SK-N-SH (cell line): ENCODE results near the gene LIN37. TPM values are rescaled to one million over a fixed set of nuclear protein-coding genes. Genes with fewer than 3 reads are reported as not detected.

Experiments
- CTCF ChIA-PET: fragments of 300-600, 350-600 bp; formaldehyde crosslinking; extraction: SDS; loops from one replicate; lab custom pipeline; 2021; lab: Yijun Ruan, JAX
- POLR2A ChIA-PET: fragments of 350-600 bp; sonication (Branson Sonifier 250); formaldehyde crosslinking; extraction: SDS; loops from one replicate; lab custom pipeline; 2020; ENCODE audit warnings: antibody characterized with exemption, inconsistent platforms; lab: Yijun Ruan, JAX
- DNase-seq: peaks from one replicate; pipeline ENCODE4 v3.0.0; 2012
- H2AFZ ChIP-seq: fragments of 200-600 bp; sonication (generic); 2 replicates; pipeline ENCODE4 v1.8.1; 2016; ENCODE audit warnings: antibody characterized with exemption, mild to moderate bottlenecking, low read depth
- H3F3A ChIP-seq: fragments of 200-600 bp; sonication (generic); replicated peaks from 2 replicates; pipeline ENCODE3; 2016; ENCODE audit warnings: antibody characterized with exemption, mild to moderate bottlenecking; ENCODE audit not compliant: insufficient read depth
- H3K27ac ChIP-seq, 2 experiments: fragments of 200-500 bp in 1 of 2; fragments of 200-600 bp in 1 of 2; sonication (Bioruptor generic) in 1 of 2; sonication (generic), shearing (Covaris generic) in 1 of 2; 2 replicates each; pipeline versions ENCODE4 v1.5.1 to v1.6.1; 2014 to 2016; ENCODE audit warnings: low read depth in 2 of 2, inconsistent platforms in 1 of 2, low read length in 1 of 2, mild to moderate bottlenecking in 1 of 2, mixed read lengths in 1 of 2
- H3K27me3 ChIP-seq: fragments of 200-600 bp; sonication (generic), shearing (Covaris generic); 2 replicates; pipeline ENCODE4 v1.6.1; 2016; ENCODE audit warnings: mixed run types; ENCODE audit not compliant: insufficient read depth
- H3K36me3 ChIP-seq, 2 experiments: fragments of 200-500 bp in 1 of 2; fragments of 200-600 bp in 1 of 2; sonication (Bioruptor generic) in 1 of 2; sonication (generic) in 1 of 2; replicated peaks in 1 of 2; 2 replicates each; pipeline versions ENCODE3 to v1.5.1; 2014 to 2016; ENCODE audit warnings: low read length in 1 of 2, mild to moderate bottlenecking in 1 of 2; ENCODE audit not compliant: insufficient read depth in 2 of 2, control insufficient read depth in 1 of 2
- H3K4me1 ChIP-seq, 2 experiments: fragments of 200-500 bp in 1 of 2; fragments of 200-600 bp in 1 of 2; sonication (Bioruptor generic) in 1 of 2; sonication (generic), shearing (Covaris generic) in 1 of 2; 2 replicates each; pipeline versions ENCODE4 v1.5.1 to v1.6.1; 2014 to 2016; ENCODE audit warnings: low read depth in 1 of 2, low read length in 1 of 2, mixed run types in 1 of 2; ENCODE audit not compliant: insufficient read depth in 2 of 2, control insufficient read depth in 1 of 2
- H3K4me2 ChIP-seq: fragments of 200-600 bp; sonication (generic), shearing (Covaris generic); 2 replicates; pipeline ENCODE4 v1.6.1; 2017; ENCODE audit warnings: mixed run types
- H3K4me3 ChIP-seq, 2 experiments: fragments of 200-500 bp in 1 of 2; fragments of 200-600 bp in 1 of 2; sonication (Bioruptor generic) in 1 of 2; sonication (generic), shearing (Covaris generic) in 1 of 2; 2 replicates each; pipeline versions ENCODE4 v1.5.1 to v1.8.1; 2014 to 2016; ENCODE audit warnings: low read depth in 2 of 2, inconsistent platforms in 1 of 2, low read length in 1 of 2, mild to moderate bottlenecking in 1 of 2, mixed read lengths in 1 of 2, moderate library complexity in 1 of 2
- H3K79me2 ChIP-seq: fragments of 200-600 bp; sonication (generic); 2 replicates; pipeline ENCODE4 v1.8.1; 2017; ENCODE audit warnings: mild to moderate bottlenecking; ENCODE audit not compliant: insufficient read depth
- H3K9ac ChIP-seq: fragments of 200-600 bp; sonication (generic); 2 replicates; pipeline ENCODE4 v1.6.1; 2017; ENCODE audit warnings: mixed run types
- H3K9me2 ChIP-seq: fragments of 200-600 bp; sonication (generic); 2 replicates; pipeline ENCODE4 v1.6.1; 2017; ENCODE audit warnings: mixed run types
- H3K9me3 ChIP-seq: fragments of 200-600 bp; sonication (generic); 2 replicates; pipeline ENCODE4 v1.6.1; 2017; ENCODE audit warnings: mixed run types, mild to moderate bottlenecking, moderate library complexity
- H4K20me1 ChIP-seq: fragments of 200-600 bp; sonication (generic); 2 replicates; pipeline ENCODE4 v1.6.1; 2017; ENCODE audit warnings: mild to moderate bottlenecking, mixed run types; ENCODE audit not compliant: insufficient read depth
- CHD2 ChIP-seq: fragments of 150-350 bp; IDR thresholded peaks from 2 replicates; pipeline ENCODE4 v1.6.1; 2018; ENCODE audit warnings: low read length; ENCODE audit not compliant: partially characterized antibody
- FOSL2 ChIP-seq: IDR thresholded peaks from 2 replicates; pipeline ENCODE4 v1.4.0; 2012; ENCODE audit warnings: low read depth, mild to moderate bottlenecking, moderate library complexity, borderline replicate concordance
- FOXM1 ChIP-seq: IDR thresholded peaks from 2 replicates; pipeline ENCODE4 v1.4.0; 2012; ENCODE audit warnings: low read depth, mild to moderate bottlenecking
- JUND ChIP-seq: IDR thresholded peaks from 2 replicates; pipeline ENCODE4 v1.4.0; 2012
- MXI1 ChIP-seq: IDR thresholded peaks from 2 replicates; pipeline ENCODE4 v1.6.1; 2012; ENCODE audit warnings: mild to moderate bottlenecking, low read depth, low read length, improper control_type of control experiment
- POLR2AphosphoS5 ChIP-seq: IDR thresholded peaks from 2 replicates; pipeline ENCODE4 v1.6.1; 2012; ENCODE audit warnings: low read depth, low read length
- RAD21 ChIP-seq: IDR thresholded peaks from 2 replicates; pipeline ENCODE4 v1.6.1; 2012; ENCODE audit warnings: mild to moderate bottlenecking, low read length
- RCOR1 ChIP-seq: fragments of 150-350 bp; IDR thresholded peaks from 2 replicates; pipeline ENCODE4 v1.6.1; 2017; ENCODE audit warnings: antibody characterized with exemption, low read length
- REST ChIP-seq: IDR thresholded peaks from 2 replicates; pipeline ENCODE4 v1.6.1; 2012; ENCODE audit warnings: mild to moderate bottlenecking, low read depth, low read length, moderate library complexity
- RFX5 ChIP-seq: IDR thresholded peaks from 2 replicates; pipeline ENCODE4 v1.6.1; 2012; ENCODE audit warnings: mild to moderate bottlenecking, improper control_type of control experiment, low read length
- SMC3 ChIP-seq: IDR thresholded peaks from 2 replicates; pipeline ENCODE4 v1.6.1; 2012; ENCODE audit warnings: low read depth, low read length, improper control_type of control experiment
- TAF1 ChIP-seq: IDR thresholded peaks from 2 replicates; pipeline ENCODE4 v1.6.1; 2012; ENCODE audit warnings: low read depth, mild to moderate bottlenecking, low read length, moderate library complexity, borderline replicate concordance
- TCF12 ChIP-seq: IDR thresholded peaks from 2 replicates; pipeline ENCODE4 v1.4.0; 2012
- ZBTB33 ChIP-seq: IDR thresholded peaks from 2 replicates; pipeline ENCODE4 v1.4.0; 2012; ENCODE audit warnings: low read depth, borderline replicate concordance
- WGBS: methylation state at CpG from one replicate; pipeline ENCODE4 v1.1.6; 2017; ENCODE audit warnings: low lambda C conversion rate; 5-methylcytosine and 5-hydroxymethylcytosine counted together
- polyA plus RNA-seq, 3 experiments: library from polyadenylated mRNA; depleted of rRNA; stranded (reverse); fragments of >200 nt; gene quantifications; 2 replicates each; pipeline ENCODE4 v1.2.3, GENCODE V29; 2012
- TF ChIP-seq, protein P1 (sequence below): fragments of 150-350 bp; IDR thresholded peaks from 2 replicates; pipeline ENCODE4 v1.6.1; 2017; ENCODE audit warnings: antibody characterized with exemption, low read length, low read depth, borderline replicate concordance

LIN37 gene
- polyA plus RNA-seq, 1 of the 3 experiments (the other 2 are of a cell fraction) = 21.1 TPM

DNA sequence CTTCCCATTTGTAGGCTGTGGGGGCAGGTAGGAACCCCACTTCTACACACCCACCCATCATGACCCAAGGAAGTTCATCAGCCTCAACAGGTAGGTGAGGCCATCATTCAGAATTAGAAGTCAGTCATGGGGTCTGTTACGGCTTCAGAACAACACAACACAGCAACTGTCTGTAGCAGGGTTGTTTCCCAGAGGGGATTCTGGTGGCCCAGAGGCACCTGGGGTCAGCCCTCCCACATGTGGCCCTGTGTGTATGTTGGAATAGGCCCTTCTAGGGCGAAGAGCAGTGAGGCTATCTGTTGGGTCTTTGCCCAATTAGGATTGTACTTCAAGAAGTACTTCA lies 9.5 kb upstream of the LIN37 start:
- CTCF ChIA-PET = interaction anchor here (1.0 kb wide), 1 partner anchor 81 kb away, joined by 3 read pairs; no protein-coding TSS in a partner anchor

More for the DNA sequence above, 9.5 kb upstream of the LIN37 start:
- POLR2A ChIA-PET = no interaction called here
- no peaks in the 10 kb centered on the region for H3K27me3 ChIP-seq
- peaks cover 0 to 12% of the 10 kb centered on the region in 2 experiments; a peak in 1 of 4 replicates for H3K4me1 ChIP-seq
- H3K4me2 ChIP-seq = no peak overlapping the region
- no peak overlapping the region for H3K27ac ChIP-seq
- no peaks in the 10 kb centered on the region for H4K20me1 ChIP-seq
- no peak for DNase-seq
- WGBS = 100% methylated on average over 1 of the region's 2 CpGs
- no peaks in the 10 kb centered on the region for H3K9me2 ChIP-seq
- no peak overlapping the region for H3K4me3 ChIP-seq
- peaks cover 8% of the 10 kb centered on the region for H3F3A ChIP-seq
- H3K36me3 ChIP-seq = peaks cover 8 to 39% of the 10 kb centered on the region in 2 experiments
- no peak for TF ChIP-seq RCOR1
- TF ChIP-seq FOXM1 = no peak
- no peak for TF ChIP-seq RFX5
- TF ChIP-seq TCF12 = no peak
- no peak for TF ChIP-seq REST
- TF ChIP-seq SMC3 = no peak
- no peak for TF ChIP-seq RAD21
- TF ChIP-seq ZBTB33 = no peak
- TF ChIP-seq POLR2AphosphoS5 = no peak
- no peak for TF ChIP-seq TAF1
- no peak for TF ChIP-seq FOSL2
- TF ChIP-seq, protein P1, sequence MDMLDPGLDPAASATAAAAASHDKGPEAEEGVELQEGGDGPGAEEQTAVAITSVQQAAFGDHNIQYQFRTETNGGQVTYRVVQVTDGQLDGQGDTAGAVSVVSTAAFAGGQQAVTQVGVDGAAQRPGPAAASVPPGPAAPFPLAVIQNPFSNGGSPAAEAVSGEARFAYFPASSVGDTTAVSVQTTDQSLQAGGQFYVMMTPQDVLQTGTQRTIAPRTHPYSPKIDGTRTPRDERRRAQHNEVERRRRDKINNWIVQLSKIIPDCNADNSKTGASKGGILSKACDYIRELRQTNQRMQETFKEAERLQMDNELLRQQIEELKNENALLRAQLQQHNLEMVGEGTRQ = no peak
- no peak for TF ChIP-seq MXI1
- TF ChIP-seq CHD2 = no peak
- TF ChIP-seq JUND = no peak
- TF ChIP-seq, all 33 proteins: peak for 0
- Histone ChIP-seq H3K9me3 (no peaks in the 10 kb centered on the region), H3K9ac (no peak overlapping the region), H2AFZ (no peak overlapping the region), H3K79me2 (no peaks in the 10 kb centered on the region; the same call in 1 of the 2 replicates)
